Breast epithelium (tissue), 4 donors: ENCODE measurements around the gene CLDN6. TPM values are rescaled to one million over a fixed set of nuclear protein-coding genes. Genes with fewer than 3 reads are reported as not detected.
"Not testable (repeated sequence)": the region's sequence is repeated elsewhere in the genome, so short reads cannot be mapped to it uniquely, and the experiment has no call there.

ENCODE experiments used
- DNase-seq, 2 donors: peaks; one replicate each; pipeline ENCODE4 v3.0.0-alpha.2; 2019; ENCODE audit warnings: low spot score in 2 of 2
- H3K27ac ChIP-seq, 2 donors: fragments of 200-600 bp; sonication (generic) in 1 of 2; one replicate each; pipeline ENCODE4 v1.5.1; 2016 to 2019; ENCODE audit warnings: mild to moderate bottlenecking in 1 of 2
- H3K27me3 ChIP-seq, 2 donors: fragments of 200-600 bp; sonication (generic) in 1 of 2; one replicate each; pipeline versions ENCODE4 v1.5.1 to v1.6.0; 2017 to 2019; ENCODE audit warnings: control low read depth in 1 of 2, mild to moderate bottlenecking in 1 of 2
- H3K36me3 ChIP-seq: fragments of 200-600 bp; one replicate; pipeline ENCODE4 v1.5.1; 2019
- H3K4me1 ChIP-seq, 2 donors: fragments of 200-600 bp; sonication (generic); one replicate each; pipeline ENCODE4 v1.5.1; 2016 to 2019; ENCODE audit warnings: control low read depth in 1 of 2
- H3K4me3 ChIP-seq, 3 donors: fragments of 200-600 bp; sonication (generic); 1 replicate in 2 of 3; 2 replicates in 1 of 3; pipeline ENCODE4 v1.5.1; 2016 to 2019; ENCODE audit warnings: mild to moderate bottlenecking in 3 of 3, moderate library complexity in 2 of 3
- H3K9me3 ChIP-seq, 2 donors: fragments of 200-600 bp; sonication (generic) in 1 of 2; one replicate each; pipeline ENCODE4 v1.5.1; 2016 to 2019; ENCODE audit warnings: control low read depth in 1 of 2
- POLR2A ChIP-seq: fragments of 450-650 bp; IDR thresholded peaks from one replicate; pipeline ENCODE4 v1.6.1; 2016; ENCODE audit warnings: antibody characterized with exemption, mild to moderate bottlenecking, moderate library complexity
- POLR2AphosphoS5 ChIP-seq, 3 donors: sonication (generic); formaldehyde crosslinking; IDR thresholded peaks; one replicate each; pipeline ENCODE4 v1.6.1; 2017; ENCODE audit warnings: antibody characterized with exemption in 3 of 3
- intact Hi-C: fragments of 100-400 bp; cut with DNase I; formaldehyde crosslinking; loops from one replicate; pipeline ENCODE4 v1.15.1; 2023; ENCODE audit warnings: low total_unique reads
- total RNA-seq, 3 donors: library from RNA; depleted of rRNA; stranded (reverse); fragments of >200 nt; gene quantifications; one replicate each; pipeline ENCODE4 v1.1.0, GENCODE V29; 2016
- TF ChIP-seq, protein P1 (sequence below), 3 donors: fragments of 450-650 bp; IDR thresholded peaks; one replicate each; pipeline ENCODE4 v1.5.1; 2016 to 2017; ENCODE audit warnings: antibody characterized with exemption in 3 of 3, mild to moderate bottlenecking in 3 of 3, moderate library complexity in 3 of 3

CLDN6 gene
- total RNA-seq, 3 donors from 2014 or later = not detected

DNA sequence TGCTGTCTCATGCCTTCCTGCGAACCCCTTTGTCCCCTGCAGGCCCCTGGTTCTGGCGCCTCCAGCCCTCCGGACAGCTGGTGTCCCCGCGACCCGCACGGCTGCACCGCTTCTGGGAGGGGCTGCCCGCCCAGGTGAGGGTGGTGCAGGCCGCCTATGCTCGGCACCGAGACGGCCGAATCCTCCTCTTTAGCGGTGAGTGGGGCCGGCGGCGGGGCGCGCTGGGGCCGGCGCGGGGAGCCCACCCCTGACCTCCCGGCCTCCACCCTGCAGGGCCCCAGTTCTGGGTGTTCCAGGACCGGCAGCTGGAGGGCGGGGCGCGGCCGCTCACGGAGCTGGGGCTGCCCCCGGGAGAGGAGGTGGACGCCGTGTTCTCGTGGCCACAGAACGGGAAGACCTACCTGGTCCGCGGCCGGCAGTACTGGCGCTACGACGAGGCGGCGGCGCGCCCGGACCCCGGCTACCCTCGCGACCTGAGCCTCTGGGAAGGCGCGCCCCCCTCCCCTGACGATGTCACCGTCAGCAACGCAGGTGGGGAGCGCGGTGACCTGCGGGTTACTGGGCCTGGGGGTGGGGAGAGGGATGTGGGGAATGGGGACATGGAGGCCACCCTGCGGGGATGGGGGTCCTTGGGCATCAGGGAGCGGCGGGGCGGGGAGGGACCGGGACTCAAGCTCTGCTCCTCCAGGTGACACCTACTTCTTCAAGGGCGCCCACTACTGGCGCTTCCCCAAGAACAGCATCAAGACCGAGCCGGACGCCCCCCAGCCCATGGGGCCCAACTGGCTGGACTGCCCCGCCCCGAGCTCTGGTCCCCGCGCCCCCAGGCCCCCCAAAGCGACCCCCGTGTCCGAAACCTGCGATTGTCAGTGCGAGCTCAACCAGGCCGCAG lies 40.4 kb upstream of the CLDN6 start:
- H3K4me3 ChIP-seq = peak overlapping the region; percentile 70 to 89 (median 75)
- peak; percentile 51 to 68 for DNase-seq
- TF ChIP-seq POLR2AphosphoS5 (IDR thresholded peaks at IDR 0.05) = no peak
- TF ChIP-seq, protein P1, sequence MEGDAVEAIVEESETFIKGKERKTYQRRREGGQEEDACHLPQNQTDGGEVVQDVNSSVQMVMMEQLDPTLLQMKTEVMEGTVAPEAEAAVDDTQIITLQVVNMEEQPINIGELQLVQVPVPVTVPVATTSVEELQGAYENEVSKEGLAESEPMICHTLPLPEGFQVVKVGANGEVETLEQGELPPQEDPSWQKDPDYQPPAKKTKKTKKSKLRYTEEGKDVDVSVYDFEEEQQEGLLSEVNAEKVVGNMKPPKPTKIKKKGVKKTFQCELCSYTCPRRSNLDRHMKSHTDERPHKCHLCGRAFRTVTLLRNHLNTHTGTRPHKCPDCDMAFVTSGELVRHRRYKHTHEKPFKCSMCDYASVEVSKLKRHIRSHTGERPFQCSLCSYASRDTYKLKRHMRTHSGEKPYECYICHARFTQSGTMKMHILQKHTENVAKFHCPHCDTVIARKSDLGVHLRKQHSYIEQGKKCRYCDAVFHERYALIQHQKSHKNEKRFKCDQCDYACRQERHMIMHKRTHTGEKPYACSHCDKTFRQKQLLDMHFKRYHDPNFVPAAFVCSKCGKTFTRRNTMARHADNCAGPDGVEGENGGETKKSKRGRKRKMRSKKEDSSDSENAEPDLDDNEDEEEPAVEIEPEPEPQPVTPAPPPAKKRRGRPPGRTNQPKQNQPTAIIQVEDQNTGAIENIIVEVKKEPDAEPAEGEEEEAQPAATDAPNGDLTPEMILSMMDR (IDR thresholded peaks at IDR 0.05) = no peak
- no peak for TF ChIP-seq POLR2A
- H3K9me3 ChIP-seq = no peaks in the 10 kb centered on the region
- intact Hi-C loops = loop anchor here (10.0 kb wide), 1 partner anchor 106 kb away; no protein-coding TSS in a partner anchor
- H3K27me3 ChIP-seq = no peaks in the 10 kb centered on the region
- peak overlapping the region; percentile 75 to 80 for H3K27ac ChIP-seq
- no peaks in the 10 kb centered on the region for H3K36me3 ChIP-seq
- no peaks in the 10 kb centered on the region for H3K4me1 ChIP-seq

DNA sequence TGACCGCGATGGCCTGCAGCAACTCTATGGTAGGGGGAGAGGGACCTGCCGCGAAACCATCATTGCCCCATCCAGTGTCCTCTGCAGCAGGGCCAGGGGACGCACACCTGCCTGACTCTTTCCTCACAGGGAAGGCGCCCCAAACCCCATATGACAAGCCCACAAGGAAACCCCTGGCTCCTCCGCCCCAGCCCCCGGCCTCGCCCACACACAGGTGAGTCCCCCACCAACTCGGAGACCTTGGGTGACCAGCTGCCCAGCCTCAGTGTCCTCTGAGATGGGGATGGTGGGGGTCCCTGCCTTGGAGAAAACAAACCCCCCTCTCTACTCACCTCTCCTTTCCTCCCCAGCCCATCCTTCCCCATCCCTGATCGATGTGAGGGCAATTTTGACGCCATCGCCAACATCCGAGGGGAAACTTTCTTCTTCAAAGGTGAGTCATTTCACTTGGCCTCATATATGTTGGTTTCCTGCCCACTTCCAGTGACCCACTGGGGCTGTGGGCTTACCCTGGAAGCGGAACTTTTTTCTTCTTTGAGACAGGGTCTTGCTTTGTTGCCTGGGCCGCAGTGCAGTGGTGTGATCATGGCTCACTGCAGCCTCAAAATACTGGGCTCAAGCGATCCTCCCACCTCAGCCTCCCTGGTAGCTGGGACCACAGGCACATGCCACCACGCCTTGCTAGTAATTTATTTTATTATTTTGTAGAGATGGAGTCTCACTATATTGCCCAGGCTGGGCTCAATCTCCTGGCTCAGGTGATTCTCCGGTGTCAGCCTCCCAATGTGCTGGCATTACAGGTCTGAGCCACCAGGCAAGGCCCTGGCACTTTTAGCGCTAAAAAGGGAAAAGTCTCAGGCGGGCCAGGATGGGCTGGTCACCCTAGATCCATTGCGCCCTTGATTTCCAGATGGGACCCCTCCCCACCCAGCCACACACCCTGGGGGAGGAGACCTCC lies 39.5 kb upstream of the CLDN6 start:
- Histone ChIP-seq H3K27me3 (no peaks in the 10 kb centered on the region), H3K4me3 (peak overlapping the region in 2 of 3 donors; percentile 75 to 89), H3K4me1 (no peaks in the 10 kb centered on the region), H3K36me3 (no peaks in the 10 kb centered on the region), H3K27ac (no peak overlapping the region), H3K9me3 (no peaks in the 10 kb centered on the region)
- intact Hi-C loops = loop anchor here (10.0 kb wide), 1 partner anchor 107 kb away; no protein-coding TSS in a partner anchor
- TF ChIP-seq POLR2A (no peak), POLR2AphosphoS5 (IDR thresholded peaks at IDR 0.05) (no peak)
- TF ChIP-seq, protein P1 (IDR thresholded peaks at IDR 0.05) = no peak
- no peak for DNase-seq

DNA sequence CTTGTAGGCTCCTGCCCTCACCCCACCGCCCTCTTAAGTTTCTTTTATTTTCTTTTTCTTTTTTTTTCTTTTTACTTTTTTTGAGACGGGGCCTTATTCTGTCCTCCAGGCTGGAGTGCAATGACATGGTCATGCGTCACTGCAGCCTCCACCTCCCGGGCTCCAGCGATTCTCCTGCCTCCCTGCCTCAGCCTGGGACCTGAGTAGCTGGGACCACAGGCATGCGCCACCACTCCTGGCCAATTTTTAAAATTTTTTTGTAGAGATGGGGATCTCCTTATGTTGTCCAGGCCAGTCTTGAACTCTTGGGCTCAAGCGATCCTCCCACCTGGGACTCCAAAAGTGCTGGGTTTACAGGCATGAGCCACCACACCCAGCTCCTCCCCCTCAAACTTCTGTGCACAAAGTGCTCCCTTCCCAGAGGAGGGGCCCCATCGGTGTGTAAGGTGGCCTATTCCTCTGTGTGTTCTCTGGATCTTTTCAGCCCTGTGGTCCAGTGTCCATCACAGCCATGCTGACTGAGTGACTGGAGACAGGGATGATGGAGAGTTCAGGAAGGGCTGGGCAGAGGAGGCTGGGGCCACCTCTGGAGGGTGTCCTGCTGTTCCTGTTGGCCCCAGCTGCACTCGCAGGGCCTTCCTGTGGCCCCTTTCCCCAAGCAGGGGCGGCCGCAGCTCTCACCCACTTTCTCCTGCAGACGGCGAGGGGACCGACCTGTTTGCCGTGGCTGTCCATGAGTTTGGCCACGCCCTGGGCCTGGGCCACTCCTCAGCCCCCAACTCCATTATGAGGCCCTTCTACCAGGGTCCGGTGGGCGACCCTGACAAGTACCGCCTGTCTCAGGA lies 38.6 kb upstream of the CLDN6 start:
- H3K4me3 ChIP-seq = no peak overlapping the region
- no peak overlapping the region for H3K27ac ChIP-seq
- no peak for DNase-seq
- no peaks in the 10 kb centered on the region for H3K27me3 ChIP-seq
- intact Hi-C loops = loop anchor here (10.0 kb wide), 1 partner anchor 108 kb away; no protein-coding TSS in a partner anchor
- TF ChIP-seq, protein P1 (IDR thresholded peaks at IDR 0.05) = no peak
- TF ChIP-seq POLR2A = no peak
- no peak for TF ChIP-seq POLR2AphosphoS5 (IDR thresholded peaks at IDR 0.05)
- H3K36me3 ChIP-seq = no peaks in the 10 kb centered on the region
- no peaks in the 10 kb centered on the region for H3K4me1 ChIP-seq
- H3K9me3 ChIP-seq = no peaks in the 10 kb centered on the region

DNA sequence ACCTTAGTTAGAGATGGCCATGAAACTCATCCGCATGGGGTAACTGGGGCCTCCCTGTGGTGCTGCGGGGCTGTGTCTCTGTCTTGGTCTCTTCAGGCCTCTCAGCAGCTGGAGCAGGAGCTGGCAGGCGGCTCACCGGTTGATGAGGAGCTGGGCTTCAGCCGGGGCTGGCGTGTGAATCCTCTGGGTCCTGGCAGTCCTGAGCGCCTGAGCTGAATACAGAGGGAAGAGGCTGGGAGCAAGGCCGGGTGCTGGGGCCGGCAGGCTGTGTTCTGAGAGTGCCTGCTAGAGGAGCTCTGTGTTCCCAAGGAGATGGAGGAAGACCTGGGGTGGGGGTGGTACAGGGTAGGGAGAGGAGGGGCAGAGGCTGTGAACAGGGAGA lies 37.7 kb upstream of the CLDN6 start:
- not testable (repeated sequence) for H3K27ac ChIP-seq, DNase-seq, H3K4me3 ChIP-seq, H3K27me3 ChIP-seq, H3K9me3 ChIP-seq, H3K4me1 ChIP-seq, H3K36me3 ChIP-seq
- intact Hi-C loops = loop anchor here (10.0 kb wide), 1 partner anchor 109 kb away; no protein-coding TSS in a partner anchor
